ENCODE results near the gene OR13C5.

Gene OR13C5

DNA sequence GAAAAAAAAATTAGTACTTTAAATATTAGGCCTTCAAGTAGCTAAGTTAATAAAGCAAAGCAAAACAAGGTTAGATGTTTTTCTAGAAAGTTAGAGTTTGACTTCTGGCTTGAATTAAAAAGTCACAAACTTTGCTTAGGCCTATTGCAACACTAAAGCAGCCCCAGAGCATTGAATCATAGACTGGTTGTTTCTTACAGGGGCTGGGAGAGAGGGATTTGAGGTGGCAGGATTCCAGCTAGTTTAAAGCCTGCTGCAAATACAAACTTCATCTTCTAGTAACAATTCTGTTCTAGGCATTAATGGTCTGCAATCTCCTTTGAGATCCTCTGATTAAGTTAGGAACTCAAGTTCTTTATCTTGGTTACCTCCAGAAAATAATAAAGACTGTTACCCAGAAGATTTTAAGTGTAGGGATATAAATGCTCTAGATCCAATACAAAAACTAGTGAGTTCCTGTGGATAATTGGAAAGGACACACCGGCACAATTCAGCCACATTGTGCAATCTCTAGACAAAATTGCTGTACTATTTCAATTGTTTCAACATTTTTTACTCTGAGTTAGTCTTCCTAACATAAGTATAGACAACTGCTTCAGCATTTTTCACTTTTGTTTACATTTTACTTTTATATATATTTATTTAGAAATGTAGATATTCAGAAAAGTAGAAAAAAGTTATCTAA, 12.6 kb downstream of the OR13C5 start:
- Histone ChIP-seq H3K27ac (no peak overlapping the region), H3K4me3 (ENCODE audit: low read depth in 1 of 2, low read length in 1 of 2) (no peak overlapping the region), H3K36me3 (no peaks in the 10 kb centered on the region), H3K4me1 (ENCODE audit: control insufficient read depth in 1 of 2, insufficient read depth in 1 of 2, low read depth in 1 of 2, low read length in 1 of 2) (no peaks in the 10 kb centered on the region), H3K27me3 (no peaks in the 10 kb centered on the region), H3K9me3 (no peaks in the 10 kb centered on the region)
- TF ChIP-seq, protein P1, sequence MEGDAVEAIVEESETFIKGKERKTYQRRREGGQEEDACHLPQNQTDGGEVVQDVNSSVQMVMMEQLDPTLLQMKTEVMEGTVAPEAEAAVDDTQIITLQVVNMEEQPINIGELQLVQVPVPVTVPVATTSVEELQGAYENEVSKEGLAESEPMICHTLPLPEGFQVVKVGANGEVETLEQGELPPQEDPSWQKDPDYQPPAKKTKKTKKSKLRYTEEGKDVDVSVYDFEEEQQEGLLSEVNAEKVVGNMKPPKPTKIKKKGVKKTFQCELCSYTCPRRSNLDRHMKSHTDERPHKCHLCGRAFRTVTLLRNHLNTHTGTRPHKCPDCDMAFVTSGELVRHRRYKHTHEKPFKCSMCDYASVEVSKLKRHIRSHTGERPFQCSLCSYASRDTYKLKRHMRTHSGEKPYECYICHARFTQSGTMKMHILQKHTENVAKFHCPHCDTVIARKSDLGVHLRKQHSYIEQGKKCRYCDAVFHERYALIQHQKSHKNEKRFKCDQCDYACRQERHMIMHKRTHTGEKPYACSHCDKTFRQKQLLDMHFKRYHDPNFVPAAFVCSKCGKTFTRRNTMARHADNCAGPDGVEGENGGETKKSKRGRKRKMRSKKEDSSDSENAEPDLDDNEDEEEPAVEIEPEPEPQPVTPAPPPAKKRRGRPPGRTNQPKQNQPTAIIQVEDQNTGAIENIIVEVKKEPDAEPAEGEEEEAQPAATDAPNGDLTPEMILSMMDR (IDR thresholded peaks at IDR 0.05), result no peak

DNA sequence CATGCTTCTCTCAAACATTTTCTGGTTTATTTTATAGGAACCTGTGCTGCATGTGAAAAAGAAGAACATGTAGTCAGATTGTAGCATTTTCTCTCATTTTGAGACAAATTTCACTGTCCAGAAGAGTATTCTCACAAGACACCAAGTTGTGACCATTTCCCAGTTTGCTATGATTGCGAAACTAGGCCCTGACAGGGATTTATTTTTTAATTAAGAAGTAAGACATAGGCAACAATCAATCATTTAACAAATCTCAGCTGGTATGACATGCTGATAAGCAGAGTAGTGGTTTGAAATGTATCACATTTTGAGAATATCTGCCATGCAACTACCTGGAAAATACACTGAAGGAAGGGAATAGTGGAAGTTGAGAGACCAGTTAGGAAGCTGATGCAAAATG, 18.7 kb downstream of the OR13C5 start:
- H3K27me3 ChIP-seq, result no peaks in the 10 kb centered on the region
- TF ChIP-seq, protein P1 (IDR thresholded peaks at IDR 0.05), result no peak
- H3K27ac ChIP-seq, result no peak overlapping the region
- H3K4me3 ChIP-seq (ENCODE audit: low read depth in 1 of 2, low read length in 1 of 2), result no peak overlapping the region
- no peaks in the 10 kb centered on the region for H3K4me1 ChIP-seq (ENCODE audit: control insufficient read depth in 1 of 2, insufficient read depth in 1 of 2, low read depth in 1 of 2, low read length in 1 of 2)
- H3K36me3 ChIP-seq, result no peaks in the 10 kb centered on the region
- no peaks in the 10 kb centered on the region for H3K9me3 ChIP-seq

DNA sequence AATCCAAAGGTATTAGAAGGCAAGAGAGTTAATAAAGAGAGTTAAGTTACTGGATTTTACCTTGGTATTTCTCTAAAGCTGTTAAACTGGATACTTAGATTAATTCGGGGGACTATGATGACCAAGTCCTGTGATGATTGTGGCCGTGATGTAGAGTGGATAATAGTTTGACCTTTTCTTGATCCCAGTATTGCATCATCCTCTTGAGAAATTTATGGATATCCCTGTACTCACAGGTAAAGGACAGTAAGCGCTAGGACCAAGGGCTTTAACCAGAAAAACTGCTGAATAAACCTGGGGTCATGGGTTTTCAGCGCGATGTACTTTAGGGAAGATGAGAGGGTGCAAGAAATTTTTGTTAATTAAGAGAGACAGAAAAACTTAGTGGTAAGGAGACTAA, 21.9 kb downstream of the OR13C5 start:
- Histone ChIP-seq H3K4me1 (ENCODE audit: control insufficient read depth in 1 of 2, insufficient read depth in 1 of 2, low read depth in 1 of 2, low read length in 1 of 2) (no peaks in the 10 kb centered on the region), H3K36me3 (no peaks in the 10 kb centered on the region), H3K27ac (no peak overlapping the region), H3K27me3 (no peaks in the 10 kb centered on the region), H3K9me3 (no peaks in the 10 kb centered on the region), H3K4me3 (ENCODE audit: low read depth in 1 of 2, low read length in 1 of 2) (no peak overlapping the region)
- TF ChIP-seq, protein P1 (IDR thresholded peaks at IDR 0.05), result no peak

DNA sequence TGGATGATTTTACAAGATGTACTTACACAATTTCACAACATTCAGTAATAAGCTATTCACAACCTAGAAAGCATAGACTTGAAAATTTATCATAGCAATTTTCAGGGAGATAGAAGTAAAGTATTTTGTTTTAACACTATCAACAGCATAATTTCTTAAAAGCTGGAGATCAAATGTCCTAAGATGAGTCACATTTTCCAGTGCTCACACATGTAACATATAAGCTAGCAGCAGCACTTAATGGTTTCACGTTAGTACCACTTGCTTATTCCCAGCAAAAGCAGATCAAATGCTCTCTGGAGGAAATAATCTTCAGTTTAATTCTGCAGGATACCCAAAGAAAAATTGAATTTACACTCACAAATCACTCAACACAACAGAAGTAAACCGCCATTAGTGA, 23.8 kb downstream of the OR13C5 start:
- TF ChIP-seq, protein P1 (IDR thresholded peaks at IDR 0.05), result no peak
- no peak overlapping the region for H3K4me3 ChIP-seq (ENCODE audit: low read depth in 1 of 2, low read length in 1 of 2)
- no peaks in the 10 kb centered on the region for H3K36me3 ChIP-seq

DNA sequence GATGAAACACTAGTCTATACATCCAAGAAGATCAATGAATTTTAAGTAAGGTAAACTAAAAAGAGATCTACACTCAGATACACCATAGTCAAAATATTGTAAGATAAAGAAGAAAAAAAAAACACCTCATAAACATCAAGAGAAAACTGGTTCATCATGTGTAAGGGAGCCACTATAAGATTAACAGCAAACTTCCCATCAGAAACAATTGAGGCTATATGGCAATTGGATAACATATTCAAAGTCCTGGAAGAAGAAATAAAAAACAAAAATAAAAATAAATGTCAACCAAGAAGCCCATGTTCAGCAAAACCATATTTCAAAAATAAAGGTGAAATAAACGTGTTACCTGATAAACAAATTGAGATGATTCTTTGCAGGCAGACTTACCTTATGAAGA, 26.6 kb downstream of the OR13C5 start:
- no peak overlapping the region for H3K4me3 ChIP-seq (ENCODE audit: low read depth in 1 of 2, low read length in 1 of 2)
- H3K36me3 ChIP-seq, result no peaks in the 10 kb centered on the region
- no peaks in the 10 kb centered on the region for H3K9me3 ChIP-seq
- no peak overlapping the region for H3K27ac ChIP-seq
- no peaks in the 10 kb centered on the region for H3K27me3 ChIP-seq
- TF ChIP-seq, protein P1 (IDR thresholded peaks at IDR 0.05), result no peak
- no peaks in the 10 kb centered on the region for H3K4me1 ChIP-seq (ENCODE audit: control insufficient read depth in 1 of 2, insufficient read depth in 1 of 2, low read depth in 1 of 2, low read length in 1 of 2)

More for the DNA sequence above, 23.8 kb downstream of the OR13C5 start:
- no peaks in the 10 kb centered on the region for H3K27me3 ChIP-seq
- H3K27ac ChIP-seq, result no peak overlapping the region
- H3K9me3 ChIP-seq, result no peaks in the 10 kb centered on the region
- H3K4me1 ChIP-seq (ENCODE audit: control insufficient read depth in 1 of 2, insufficient read depth in 1 of 2, low read depth in 1 of 2, low read length in 1 of 2), result no peaks in the 10 kb centered on the region
